NCI-H774 (cell line): ENCODE results near the gene FRMD6.

Source experiments
- DNase-seq: peaks from one replicate; lab custom pipeline; 2025; lab: John Stamatoyannopoulos, UW

The FRMD6 gene

GRCh38 chr14:51780006-51780692, 128.4 kb downstream of the FRMD6 start:
- DNase-seq, result peak; percentile 49
